ENCODE measurements around the gene PTPN11. TPM values are rescaled to one million over a fixed set of nuclear protein-coding genes. Genes with fewer than 3 reads are reported as not detected.
A peak's percentile ranks its signal among the peaks of the same experiment; 100 is the strongest.

Gene PTPN11
- total and polyA plus RNA-seq, 2 of the 13 experiments (the other 11 are each of a cell fraction or from before 2014, with no cell fraction given): 30.0 to 63.5 TPM

DNA sequence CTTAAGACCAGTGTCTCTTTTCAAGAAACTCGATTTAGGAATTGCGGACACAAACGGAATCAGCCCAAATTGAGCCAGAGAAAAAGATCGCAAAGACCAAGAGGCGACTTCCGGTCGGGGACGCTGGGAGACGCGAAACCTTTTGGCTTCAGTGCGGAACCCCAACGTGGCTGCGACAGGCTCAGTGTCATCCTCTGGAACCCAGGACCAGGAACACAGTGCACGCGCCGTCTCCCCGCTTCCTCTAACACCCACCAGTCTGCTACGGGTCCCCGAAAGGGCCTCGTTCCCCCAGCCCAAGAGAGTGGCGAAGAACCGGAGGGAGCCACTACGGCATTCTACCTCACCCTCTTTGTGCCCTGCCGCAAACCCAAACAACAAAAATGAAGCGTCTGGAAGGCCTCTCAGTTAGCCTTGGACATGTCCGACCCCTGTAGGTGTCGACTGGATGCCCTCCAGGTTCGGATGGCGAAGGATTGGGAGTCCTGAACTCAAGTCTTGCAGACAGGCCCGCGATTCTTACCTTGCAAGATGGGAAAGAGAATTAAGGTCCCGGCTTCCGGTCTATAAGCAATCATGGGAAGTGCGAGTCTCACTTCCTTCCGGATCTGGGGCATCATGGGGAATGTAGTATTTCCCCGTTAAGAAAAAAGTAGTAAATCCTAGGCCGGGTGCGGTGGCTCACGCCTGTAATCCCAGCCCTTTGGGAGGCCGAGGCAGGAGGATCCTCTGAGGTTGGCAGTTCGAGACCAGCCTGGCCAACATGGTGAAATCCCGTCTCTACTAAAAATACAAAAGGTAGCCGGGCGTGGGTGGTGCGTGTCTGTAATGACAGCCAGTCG lies 9.5 kb upstream of the PTPN11 start, which contains the start of gene RPL6 (continued):
- TF ChIP-seq MAF1 (CRISPR knock-in tag; IDR thresholded peaks at IDR 0.05; ENCODE audit: borderline replicate concordance): 0 out of 2 replicates have a peak, but pooled peaks have one; percentile 43
- peak; percentile 51; the same call in 1 of the 2 replicates for TF ChIP-seq BCL6 (CRISPR knock-in tag; IDR thresholded peaks at IDR 0.05)
- TF ChIP-seq TBL1XR1 (IDR thresholded peaks at IDR 0.05; ENCODE audit: borderline replicate concordance, low read length, partially characterized antibody): peak; percentile 29
- TF ChIP-seq ZNF121 (CRISPR knock-in tag; IDR thresholded peaks at IDR 0.05): 0 out of 2 replicates have a peak, but pooled peaks have one; percentile 20
- peak; percentile 79 for TF ChIP-seq HDAC1 (CRISPR knock-in tag; IDR thresholded peaks at IDR 0.05)
- peak; percentile 93 for TF ChIP-seq BRD4 (CRISPR knock-in tag; IDR thresholded peaks at IDR 0.05)
- TF ChIP-seq MLLT10 (CRISPR knock-in tag; IDR thresholded peaks at IDR 0.05): no peak
- TF ChIP-seq XRCC5 (optimal IDR thresholded peaks at IDR 0.05; ENCODE audit: low read length): peak; percentile 67
- TF ChIP-seq KAT2B (IDR thresholded peaks at IDR 0.05; ENCODE audit: borderline replicate concordance, low read depth, low read length): no peak
- TF ChIP-seq ZNF484 (CRISPR knock-in tag; IDR thresholded peaks at IDR 0.05; ENCODE audit: borderline replicate concordance, low read depth): no peak
- TF ChIP-seq, protein P1, sequence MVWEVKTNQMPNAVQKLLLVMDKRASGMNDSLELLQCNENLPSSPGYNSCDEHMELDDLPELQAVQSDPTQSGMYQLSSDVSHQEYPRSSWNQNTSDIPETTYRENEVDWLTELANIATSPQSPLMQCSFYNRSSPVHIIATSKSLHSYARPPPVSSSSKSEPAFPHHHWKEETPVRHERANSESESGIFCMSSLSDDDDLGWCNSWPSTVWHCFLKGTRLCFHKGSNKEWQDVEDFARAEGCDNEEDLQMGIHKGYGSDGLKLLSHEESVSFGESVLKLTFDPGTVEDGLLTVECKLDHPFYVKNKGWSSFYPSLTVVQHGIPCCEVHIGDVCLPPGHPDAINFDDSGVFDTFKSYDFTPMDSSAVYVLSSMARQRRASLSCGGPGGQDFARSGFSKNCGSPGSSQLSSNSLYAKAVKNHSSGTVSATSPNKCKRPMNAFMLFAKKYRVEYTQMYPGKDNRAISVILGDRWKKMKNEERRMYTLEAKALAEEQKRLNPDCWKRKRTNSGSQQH (CRISPR knock-in tag; IDR thresholded peaks at IDR 0.05; ENCODE audit: low read depth): 0 out of 2 replicates have a peak, but pooled peaks have one; percentile 50
- TF ChIP-seq ZBTB38 (CRISPR knock-in tag; IDR thresholded peaks at IDR 0.05): peak; percentile 72
- TF ChIP-seq NKX3-1 (CRISPR knock-in tag; IDR thresholded peaks at IDR 0.05): peak; percentile 26; the same call in 1 of the 2 replicates
- peak; percentile 94 for TF ChIP-seq ZNF143 (CRISPR knock-in tag; IDR thresholded peaks at IDR 0.05)
- peak; percentile 18 for TF ChIP-seq NFYC (CRISPR knock-in tag; IDR thresholded peaks at IDR 0.05)
- TF ChIP-seq, protein P2, sequence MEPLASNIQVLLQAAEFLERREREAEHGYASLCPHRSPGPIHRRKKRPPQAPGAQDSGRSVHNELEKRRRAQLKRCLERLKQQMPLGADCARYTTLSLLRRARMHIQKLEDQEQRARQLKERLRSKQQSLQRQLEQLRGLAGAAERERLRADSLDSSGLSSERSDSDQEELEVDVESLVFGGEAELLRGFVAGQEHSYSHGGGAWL (CRISPR knock-in tag; IDR thresholded peaks at IDR 0.05): peak; percentile 81; the same call in 1 of the 2 replicates
- TF ChIP-seq, protein P3, sequence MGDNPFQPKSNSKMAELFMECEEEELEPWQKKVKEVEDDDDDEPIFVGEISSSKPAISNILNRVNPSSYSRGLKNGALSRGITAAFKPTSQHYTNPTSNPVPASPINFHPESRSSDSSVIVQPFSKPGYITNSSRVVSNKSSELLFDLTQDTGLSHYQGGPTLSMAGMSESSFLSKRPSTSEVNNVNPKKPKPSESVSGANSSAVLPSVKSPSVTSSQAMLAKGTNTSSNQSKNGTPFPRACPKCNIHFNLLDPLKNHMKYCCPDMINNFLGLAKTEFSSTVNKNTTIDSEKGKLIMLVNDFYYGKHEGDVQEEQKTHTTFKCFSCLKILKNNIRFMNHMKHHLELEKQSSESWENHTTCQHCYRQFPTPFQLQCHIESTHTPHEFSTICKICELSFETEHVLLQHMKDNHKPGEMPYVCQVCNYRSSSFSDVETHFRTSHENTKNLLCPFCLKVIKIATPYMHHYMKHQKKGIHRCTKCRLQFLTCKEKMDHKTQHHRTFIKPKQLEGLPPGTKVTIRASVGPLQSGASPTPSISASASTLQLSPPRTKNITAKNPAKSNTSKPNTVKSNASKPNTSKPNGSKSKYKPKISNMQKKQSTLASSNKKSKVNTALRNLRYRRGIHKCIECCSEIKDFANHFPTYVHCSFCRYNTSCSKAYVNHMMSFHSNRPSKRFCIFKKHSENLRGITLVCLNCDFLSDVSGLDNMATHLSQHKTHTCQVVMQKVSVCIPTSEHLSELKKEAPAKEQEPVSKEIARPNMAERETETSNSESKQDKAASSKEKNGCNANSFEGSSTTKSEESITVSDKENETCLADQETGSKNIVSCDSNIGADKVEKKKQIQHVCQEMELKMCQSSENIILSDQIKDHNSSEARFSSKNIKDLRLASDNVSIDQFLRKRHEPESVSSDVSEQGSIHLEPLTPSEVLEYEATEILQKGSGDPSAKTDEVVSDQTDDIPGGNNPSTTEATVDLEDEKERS (CRISPR knock-in tag; IDR thresholded peaks at IDR 0.05): peak; percentile 88
- TF ChIP-seq ZSCAN9 (CRISPR knock-in tag; IDR thresholded peaks at IDR 0.05; ENCODE audit: borderline replicate concordance): no peak
- TF ChIP-seq ZSCAN31 (CRISPR knock-in tag; IDR thresholded peaks at IDR 0.05; ENCODE audit: low read depth): peak; percentile 95
- peak; percentile 38 for TF ChIP-seq U2AF1 (optimal IDR thresholded peaks at IDR 0.05; ENCODE audit: low read depth, low read length)
- peak; percentile 97 for TF ChIP-seq ZNF460 (CRISPR knock-in tag; IDR thresholded peaks at IDR 0.05; ENCODE audit: borderline replicate concordance)
- peak; percentile 63; the same call in 1 of the 2 replicates for TF ChIP-seq KAT7 (CRISPR knock-in tag; IDR thresholded peaks at IDR 0.05; ENCODE audit: borderline replicate concordance)
